ENCODE results near the gene MACROD2.
"Not testable (repeated sequence)": the region's sequence is repeated elsewhere in the genome, so short reads cannot be mapped to it uniquely, and the experiment has no call there.

The MACROD2 gene

DNA sequence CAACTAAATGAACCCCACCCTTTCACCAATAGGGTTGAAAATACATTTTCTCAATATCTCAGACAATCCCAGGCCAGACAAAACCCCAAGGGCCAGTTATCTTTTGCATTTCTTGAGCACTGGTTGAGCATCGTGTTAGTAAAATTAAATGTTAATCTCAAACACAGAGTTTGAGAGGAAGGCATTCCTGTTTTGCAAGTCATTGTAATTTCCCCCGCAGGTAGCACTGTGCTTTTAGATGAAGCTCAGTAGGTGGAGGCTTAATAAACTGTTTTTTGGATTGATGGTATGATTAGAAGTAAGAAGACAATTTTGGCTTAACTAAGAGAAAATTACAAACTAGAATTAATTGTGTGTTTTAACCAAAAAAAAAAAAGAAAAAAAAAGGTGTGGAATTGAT lies 1340.7 kb downstream of the MACROD2 start:
- no peak for DNase-seq

GRCh38 chr20:15336536-15336935 lies 1341.2 kb downstream of the MACROD2 start:
- DNase-seq = no peak

- DNase-seq = no peak
Observed at GRCh38 chr20:15339264-15339663, 1343.9 kb downstream of the MACROD2 start.

DNA sequence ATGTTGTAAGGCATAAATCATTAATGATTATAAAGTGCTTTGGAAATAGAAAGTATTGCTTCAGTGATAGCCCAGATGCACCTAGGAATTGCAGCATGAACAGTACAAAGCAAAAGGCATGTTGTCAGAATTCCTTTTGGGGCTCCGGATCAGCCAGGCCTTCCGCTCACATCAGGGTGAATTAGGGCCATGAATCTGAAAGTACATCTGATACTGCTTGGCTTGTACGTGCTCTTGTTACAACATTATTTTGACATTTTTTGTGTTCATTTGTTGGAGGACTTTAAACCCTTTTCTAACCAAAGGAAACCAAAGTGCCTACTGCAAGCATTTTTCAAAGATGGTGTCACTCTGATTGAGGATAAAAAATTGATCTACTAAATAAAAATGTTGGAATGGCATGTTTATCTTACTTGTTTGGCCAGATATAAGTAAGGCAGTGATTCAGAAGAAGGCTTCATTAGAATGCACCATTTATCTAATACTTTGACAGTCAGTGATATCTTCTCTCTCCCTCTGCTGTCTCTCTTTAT lies 1347.7 kb downstream of the MACROD2 start:
- DNase-seq = no peak

GRCh38 chr20:15345287-15345686 lies 1350.0 kb downstream of the MACROD2 start:
- DNase-seq = no peak

GRCh38 chr20:15346657-15347280 lies 1351.5 kb downstream of the MACROD2 start:
- DNase-seq = no peak

GRCh38 chr20:15359056-15359455 lies 1363.7 kb downstream of the MACROD2 start:
- no peak for DNase-seq

- DNase-seq = no peak
Observed at GRCh38 chr20:15362849-15363248, 1367.5 kb downstream of the MACROD2 start.

DNA sequence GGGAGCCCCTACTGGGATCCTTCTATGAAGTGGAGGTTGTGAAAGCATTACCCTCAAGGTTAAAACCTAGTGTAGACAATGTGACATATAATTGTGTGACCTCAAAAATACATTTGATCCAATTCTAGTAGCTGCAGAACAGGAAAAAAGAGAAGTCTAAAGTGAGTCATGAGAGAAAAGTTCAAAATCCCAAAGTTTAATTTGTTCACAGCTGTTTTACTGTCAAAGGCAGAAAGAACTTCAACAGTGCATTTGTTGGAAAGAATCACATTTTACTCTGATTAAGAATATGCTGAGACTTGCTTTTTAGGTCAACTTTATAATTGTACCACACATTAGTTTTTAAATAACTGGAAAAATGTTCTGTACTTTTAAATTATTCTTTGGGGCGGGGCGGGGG lies 1369.5 kb downstream of the MACROD2 start:
- no peak for DNase-seq

- no peak for DNase-seq
Observed at GRCh38 chr20:15370370-15370769, 1375.1 kb downstream of the MACROD2 start.

DNA sequence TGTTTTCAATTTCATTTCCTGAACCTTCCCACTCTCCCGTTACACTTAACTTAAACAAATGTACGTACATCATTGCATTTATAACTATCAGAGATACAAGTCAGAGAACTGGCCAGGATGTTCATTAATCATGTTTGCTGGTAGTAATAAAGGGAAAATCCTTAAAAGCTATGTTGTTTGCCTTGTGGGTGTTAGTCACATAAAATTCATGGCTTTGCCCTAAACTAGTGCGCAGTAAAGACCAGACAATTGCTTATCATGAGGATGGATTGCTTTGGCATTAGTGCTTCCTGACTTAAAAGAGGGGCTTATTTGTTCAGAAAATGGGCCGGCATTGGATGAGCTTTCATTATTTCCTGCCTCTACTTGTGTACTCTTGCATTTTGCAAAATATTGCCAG lies 1379.4 kb downstream of the MACROD2 start:
- no peak for DNase-seq

- no peak for DNase-seq
Observed at GRCh38 chr20:15375836-15376235, 1380.5 kb downstream of the MACROD2 start.

DNA sequence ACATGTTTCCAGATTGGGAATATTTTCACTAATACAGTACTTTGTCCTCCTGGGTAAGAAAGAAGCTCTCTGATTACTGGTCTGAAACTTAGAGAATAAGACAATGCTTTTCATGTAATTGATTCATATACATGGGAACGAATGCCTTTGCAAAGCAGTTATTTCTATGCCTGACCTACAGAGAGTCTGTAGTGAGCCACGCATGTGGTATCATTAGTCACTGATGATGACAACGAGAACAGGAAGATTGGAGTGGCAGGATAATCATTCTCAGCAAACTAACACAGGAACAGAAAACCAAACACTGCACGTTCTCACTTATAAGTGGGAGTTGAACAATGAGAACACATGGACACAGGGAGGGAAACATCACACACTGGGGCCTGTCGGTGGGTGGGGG lies 1382.3 kb downstream of the MACROD2 start:
- DNase-seq = not testable (repeated sequence)

GRCh38 chr20:15378151-15378550 lies 1382.8 kb downstream of the MACROD2 start:
- DNase-seq = no peak

DNA sequence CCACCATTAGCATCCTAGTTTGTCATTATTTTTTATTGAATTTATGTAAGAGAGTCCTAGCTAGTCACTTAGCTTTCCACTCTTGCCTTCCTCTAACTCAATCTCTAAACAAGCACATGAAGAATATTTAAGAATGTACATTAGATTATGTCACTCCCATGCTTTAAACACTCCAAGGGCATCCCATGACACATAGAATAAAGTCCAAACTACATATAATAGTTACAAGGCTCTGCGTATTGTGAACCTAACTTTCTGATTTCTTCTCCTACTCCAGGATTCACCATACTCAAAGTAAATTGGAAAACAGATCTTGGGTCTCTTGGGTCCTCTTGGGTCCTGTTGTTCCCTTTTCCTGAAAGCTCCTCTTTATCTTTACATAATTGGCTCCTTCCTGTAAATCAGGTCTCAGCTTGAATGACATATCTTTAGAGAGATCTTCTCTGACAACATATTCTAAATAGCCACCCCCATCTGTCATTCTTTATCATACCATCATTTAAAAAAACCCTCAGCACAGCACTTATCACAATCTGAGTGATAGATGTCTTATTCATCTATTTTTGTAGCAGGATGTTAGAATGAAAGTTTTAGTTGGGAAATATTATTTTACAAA lies 1384.5 kb downstream of the MACROD2 start:
- DNase-seq = no peak

GRCh38 chr20:15380770-15381169 lies 1385.5 kb downstream of the MACROD2 start:
- no peak for DNase-seq

DNA sequence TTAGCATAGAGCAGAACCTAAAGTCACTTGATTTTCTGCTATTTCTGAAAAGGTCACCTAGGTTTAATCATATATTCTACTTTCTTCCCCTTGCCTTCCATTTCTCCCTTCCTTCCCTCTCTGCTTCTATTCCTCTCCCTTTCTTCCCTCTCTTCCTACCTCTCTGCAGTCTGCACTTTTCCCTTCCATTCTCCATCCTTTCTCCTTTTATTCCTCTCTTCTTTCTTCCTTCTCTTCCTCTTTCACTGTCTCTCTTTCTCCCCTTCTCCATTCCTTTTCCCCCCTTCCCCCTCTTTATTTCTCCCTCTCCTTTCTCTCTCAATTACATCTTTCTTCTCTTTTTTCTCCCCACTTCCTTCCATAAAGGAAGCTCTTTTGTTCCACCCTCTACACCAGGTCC lies 1391.9 kb downstream of the MACROD2 start:
- no peak for DNase-seq

DNA sequence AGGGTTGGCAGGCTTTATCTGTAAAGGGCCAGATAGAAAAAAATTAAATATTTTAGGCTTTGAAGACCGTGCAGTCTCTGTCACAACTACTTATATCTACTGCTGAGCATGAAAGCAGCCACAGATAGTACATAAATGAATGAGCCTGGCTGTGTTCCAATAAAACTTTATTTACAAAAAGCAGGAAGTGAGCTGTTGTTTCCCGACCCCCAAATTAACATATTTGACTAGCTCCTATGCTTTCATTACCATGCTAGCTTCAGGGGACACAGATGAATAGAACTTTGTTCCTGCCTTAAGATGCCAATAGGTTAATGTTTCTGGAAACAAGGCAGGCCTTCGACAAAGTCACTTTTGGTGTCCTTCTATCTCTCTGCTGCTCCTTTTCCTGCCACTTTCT lies 1400.1 kb downstream of the MACROD2 start:
- DNase-seq = no peak

DNA sequence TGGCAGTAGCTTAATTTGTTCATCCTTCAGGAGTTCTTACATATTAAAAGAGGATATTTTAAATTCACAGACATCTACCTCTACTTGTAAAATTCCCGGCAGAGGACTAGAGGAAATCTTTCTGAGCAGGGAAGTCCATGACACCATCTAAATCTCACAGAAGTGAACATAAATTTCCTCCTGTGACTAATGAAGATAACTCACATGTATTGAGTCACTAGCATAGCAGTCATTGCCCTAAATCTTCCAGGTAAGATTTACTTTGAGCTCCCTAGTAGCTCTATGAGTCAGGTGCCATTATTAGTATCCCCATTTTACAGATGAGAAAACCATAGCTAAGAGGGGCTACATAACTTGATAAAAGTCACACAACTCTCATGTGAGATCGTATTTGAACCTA lies 1400.7 kb downstream of the MACROD2 start:
- DNase-seq = no peak

- DNase-seq = no peak
Observed at GRCh38 chr20:15396900-15397299, 1401.6 kb downstream of the MACROD2 start.

GRCh38 chr20:15399781-15400180 lies 1404.5 kb downstream of the MACROD2 start:
- DNase-seq = no peak

DNA sequence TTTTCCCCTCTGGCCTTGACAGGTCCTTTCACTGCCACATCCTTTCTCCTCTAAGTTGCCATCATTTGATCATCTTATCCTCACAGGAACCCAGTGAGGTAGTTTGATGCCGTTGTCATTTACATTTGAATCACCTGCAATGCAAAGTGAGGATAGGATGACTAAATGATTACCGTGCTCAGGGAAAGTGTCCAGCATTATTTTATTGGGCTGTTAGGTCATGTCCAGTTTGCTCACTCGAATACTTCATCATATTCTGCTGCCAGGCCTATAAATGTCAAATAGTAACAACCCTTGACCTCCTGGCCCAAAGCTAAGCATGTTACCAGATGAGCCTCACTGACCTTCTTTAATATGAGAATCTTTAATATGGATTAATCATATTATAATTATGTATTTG lies 1410.8 kb downstream of the MACROD2 start:
- DNase-seq = no peak

- DNase-seq = no peak
Observed at GRCh38 chr20:15411781-15412180, 1416.5 kb downstream of the MACROD2 start.

GRCh38 chr20:15415908-15416307 lies 1420.6 kb downstream of the MACROD2 start:
- no peak for DNase-seq

GRCh38 chr20:15419856-15420255 lies 1424.5 kb downstream of the MACROD2 start:
- no peak for DNase-seq
